GM19324 (cell line): ENCODE measurements around the gene PTGIS.

Source experiments
- ATAC-seq: cut with Tn5 transposase; IDR thresholded peaks from one replicate; pipeline ENCODE4 v1.9.1; 2021; ENCODE audit warnings: mild to moderate bottlenecking, moderate library complexity; ENCODE audit not compliant: unreplicated experiment, low FRiP score

PTGIS gene

GRCh38 chr20:49508435-49509199 lies 59.3 kb downstream of the PTGIS start:
- ATAC-seq = no peak

GRCh38 chr20:49507741-49508434 lies 60.0 kb downstream of the PTGIS start:
- ATAC-seq = no peak

- no peak for ATAC-seq
Observed at GRCh38 chr20:49505518-49505917, 62.4 kb downstream of the PTGIS start.

GRCh38 chr20:49503176-49503575 lies 64.8 kb downstream of the PTGIS start:
- ATAC-seq = no peak

GRCh38 chr20:49501917-49502316 lies 66.0 kb downstream of the PTGIS start:
- ATAC-seq = no peak

GRCh38 chr20:49497398-49497669 lies 70.6 kb downstream of the PTGIS start:
- ATAC-seq = no peak

GRCh38 chr20:49496553-49497397 lies 71.2 kb downstream of the PTGIS start:
- no peak for ATAC-seq

GRCh38 chr20:49496043-49496442 lies 71.9 kb downstream of the PTGIS start:
- no peak for ATAC-seq

GRCh38 chr20:49490689-49491088 lies 77.2 kb downstream of the PTGIS start:
- no peak for ATAC-seq

- no peak for ATAC-seq
Observed at GRCh38 chr20:49489688-49490087, 78.2 kb downstream of the PTGIS start.

GRCh38 chr20:49486064-49486463 lies 81.9 kb downstream of the PTGIS start:
- ATAC-seq = no peak

GRCh38 chr20:49485563-49485962 lies 82.4 kb downstream of the PTGIS start:
- no peak for ATAC-seq

- ATAC-seq = no peak
Observed at GRCh38 chr20:49484180-49485140, 83.5 kb downstream of the PTGIS start.

GRCh38 chr20:49483696-49484123 lies 84.2 kb downstream of the PTGIS start:
- no peak for ATAC-seq

- ATAC-seq = no peak
Observed at GRCh38 chr20:49483018-49483695, 84.8 kb downstream of the PTGIS start.

- ATAC-seq = no peak
Observed at GRCh38 chr20:49482621-49483017, 85.3 kb downstream of the PTGIS start, which contains the start of gene KCNB1. Gene KCNB1, minus strand, starts transcription at chr20:49482668. Its CDS starts 188 bp downstream, at chr20:49482480.

GRCh38 chr20:49482173-49482572 lies 85.8 kb downstream of the PTGIS start:
- no peak for ATAC-seq

GRCh38 chr20:49481116-49481515 lies 86.8 kb downstream of the PTGIS start:
- ATAC-seq = no peak

GRCh38 chr20:49480236-49480635 lies 87.7 kb downstream of the PTGIS start:
- ATAC-seq = no peak

- no peak for ATAC-seq
Observed at GRCh38 chr20:49479785-49480184, 88.2 kb downstream of the PTGIS start.
